ENCODE measurements around the gene MORN1.

GRCh38 chr1:2407166-2407990 lies 16.0 kb upstream of the MORN1 start:
- no peak for TF ChIP-seq EP300 (IDR thresholded peaks at IDR 0.05)
- TF ChIP-seq CTCF (IDR thresholded peaks at IDR 0.05): no peak
